ENCODE results near the gene TFAP2C.

The TFAP2C gene

GRCh38 chr20:56628873-56629463, at the start of gene TFAP2C:
Gene TFAP2C (plus strand): TSS chr20:56629306. CDS start chr20:56629545, 239 bp downstream.
- no peak for DNase-seq

GRCh38 chr20:56580226-56580625, 48.9 kb upstream of the TFAP2C start:
- DNase-seq: no peak

- DNase-seq: no peak
Measured at GRCh38 chr20:56581701-56582100, 47.4 kb upstream of the TFAP2C start.

DNA sequence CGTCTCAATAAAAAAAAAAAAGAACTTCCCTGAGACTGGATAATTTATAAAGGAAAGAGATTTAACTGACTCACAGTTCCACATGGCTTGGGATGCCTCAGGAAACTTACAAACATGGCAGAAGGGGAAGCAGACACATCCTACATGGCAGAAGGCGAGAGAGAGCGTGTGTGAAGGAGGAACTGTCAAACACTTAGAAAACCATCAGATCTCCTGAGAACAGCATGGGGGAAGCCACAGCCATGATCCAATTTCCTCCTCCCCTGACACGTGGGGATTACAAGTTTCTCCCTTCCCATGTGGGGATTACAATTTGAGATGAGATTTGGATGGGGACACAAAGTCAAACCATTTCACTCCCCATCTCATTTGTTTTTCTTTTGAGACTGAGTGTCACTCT, 46.6 kb upstream of the TFAP2C start:
- DNase-seq: no peak

DNA sequence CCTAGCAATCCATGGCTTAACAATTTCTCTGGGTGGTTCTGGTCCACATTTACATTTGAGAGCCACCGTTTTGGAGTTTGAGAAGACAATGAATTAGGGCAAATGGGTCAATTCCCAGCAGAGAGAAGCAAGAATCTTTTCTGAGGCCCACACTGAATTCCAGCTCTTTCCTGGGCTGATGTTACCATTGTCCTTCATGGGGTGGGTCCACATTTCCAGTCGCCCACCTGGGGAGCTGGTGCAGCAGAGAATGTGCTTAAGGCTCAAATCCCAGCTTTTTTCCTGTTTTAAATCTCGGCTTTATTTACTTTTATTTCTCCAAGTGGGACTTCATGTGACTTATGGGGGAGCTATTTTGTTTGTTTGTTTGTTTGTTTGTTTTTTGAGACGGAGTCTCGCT, 44.2 kb upstream of the TFAP2C start:
- no peak for DNase-seq

DNA sequence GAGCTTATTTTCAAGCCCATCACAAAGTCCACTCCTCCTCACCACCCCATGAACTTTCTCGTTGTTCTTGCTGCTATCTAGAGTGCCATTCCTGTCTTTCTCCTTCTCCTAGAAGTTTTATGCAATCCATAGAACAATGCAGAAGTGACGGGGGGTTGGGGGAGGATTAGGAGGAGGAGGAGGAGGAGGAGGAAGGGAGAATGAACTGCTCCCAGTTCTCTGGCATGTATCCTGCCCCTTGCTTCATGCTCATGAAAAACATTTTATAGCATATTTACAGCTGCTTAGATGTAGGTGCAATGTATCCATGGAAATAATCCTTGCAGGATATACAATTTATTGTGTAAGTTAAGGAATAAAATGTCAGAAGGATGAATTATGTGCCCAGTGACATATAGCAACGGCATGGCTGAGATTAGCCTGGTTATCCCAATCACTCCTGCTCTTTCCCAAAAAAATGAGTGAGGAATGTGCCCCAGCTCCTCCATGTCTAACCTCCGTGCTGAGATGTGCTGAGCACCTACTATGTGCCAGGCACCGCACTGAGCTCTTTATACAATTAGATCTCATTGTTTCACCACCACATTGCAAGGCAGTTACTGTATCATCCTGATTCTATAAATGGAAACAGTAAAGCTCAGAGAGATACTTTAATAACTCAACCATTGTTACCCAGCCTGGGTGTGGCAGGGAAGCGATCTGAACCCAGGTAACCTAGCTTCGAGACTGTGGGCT, 41.6 kb upstream of the TFAP2C start:
- no peak for DNase-seq

DNA sequence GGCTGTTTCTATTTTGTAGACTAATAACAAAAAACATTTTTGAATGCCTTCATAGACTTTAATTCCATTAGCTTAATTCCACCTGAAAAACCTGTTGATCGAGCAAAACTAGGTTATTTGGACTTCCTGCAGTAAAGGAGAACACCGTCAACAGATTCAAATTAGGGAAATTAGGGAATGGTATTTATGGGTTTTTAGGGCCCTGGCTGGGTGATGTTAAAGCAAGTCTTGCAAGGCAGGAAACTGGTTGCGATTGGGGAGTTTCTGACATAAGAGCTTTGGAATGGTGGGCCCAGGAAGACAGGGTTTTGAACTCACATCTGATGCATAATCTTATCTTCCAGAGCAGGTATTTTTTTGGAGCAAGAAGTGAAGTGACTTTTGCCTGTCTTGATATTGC, 40.1 kb upstream of the TFAP2C start:
- DNase-seq: no peak

DNA sequence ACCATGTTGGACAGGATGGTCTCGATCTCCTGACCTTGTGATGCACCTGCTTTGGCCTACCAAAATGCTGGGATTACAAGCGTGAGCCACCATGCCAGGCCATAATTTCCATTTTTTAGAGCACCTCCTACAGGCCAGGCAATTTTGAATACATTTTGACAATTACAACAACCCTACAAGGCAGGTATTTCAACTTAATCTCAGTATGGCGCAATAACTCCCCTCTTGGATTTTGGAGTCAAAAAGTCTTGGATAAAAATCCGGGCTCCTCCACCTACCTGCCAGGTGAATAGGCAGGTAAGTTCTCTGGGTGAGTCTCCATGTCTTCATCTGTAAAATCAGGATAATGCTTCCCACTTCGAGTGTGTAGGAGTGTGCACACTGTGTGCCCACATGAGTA, 39.5 kb upstream of the TFAP2C start:
- DNase-seq: no peak

DNA sequence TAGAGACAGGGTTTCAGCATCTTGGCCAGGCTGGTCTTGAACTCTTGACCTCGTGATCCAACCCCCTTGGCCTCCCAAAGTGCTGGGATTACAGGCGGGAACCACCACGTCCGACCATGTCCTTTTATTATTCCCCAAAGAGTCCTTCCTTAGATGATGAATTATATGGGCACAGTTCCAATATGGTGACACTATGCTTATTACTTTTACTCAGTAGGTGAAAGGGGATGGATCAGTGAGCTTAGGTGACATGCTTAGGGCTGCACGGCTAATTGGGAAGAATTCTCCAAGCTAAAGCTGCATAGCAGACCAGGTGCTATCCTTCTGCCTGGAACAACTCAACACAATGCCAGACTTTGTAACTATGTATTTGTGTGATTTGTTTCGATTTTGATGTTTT, 38.2 kb upstream of the TFAP2C start:
- DNase-seq: no peak

- DNase-seq: no peak
Measured at GRCh38 chr20:56592211-56592610, 36.9 kb upstream of the TFAP2C start.

DNA sequence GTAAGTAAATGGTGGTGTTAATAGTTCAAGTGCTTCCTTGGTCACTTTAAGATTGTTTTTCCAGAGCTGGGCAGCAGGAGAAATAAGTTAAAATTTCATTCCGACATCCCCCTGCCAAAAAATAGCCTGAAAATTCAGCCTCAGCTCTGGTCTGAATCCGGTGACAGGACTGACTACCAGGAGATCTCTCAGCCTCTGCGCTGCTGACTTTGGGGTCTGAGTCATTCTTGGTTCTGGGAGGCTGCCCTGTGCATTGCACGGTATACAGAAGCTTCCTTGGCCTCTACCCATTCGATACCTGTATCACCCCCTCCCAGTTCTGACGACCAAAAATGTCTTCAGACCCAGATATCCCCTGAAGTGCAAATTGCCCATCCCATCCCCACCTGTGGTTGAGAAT, 36.3 kb upstream of the TFAP2C start:
- DNase-seq: no peak

DNA sequence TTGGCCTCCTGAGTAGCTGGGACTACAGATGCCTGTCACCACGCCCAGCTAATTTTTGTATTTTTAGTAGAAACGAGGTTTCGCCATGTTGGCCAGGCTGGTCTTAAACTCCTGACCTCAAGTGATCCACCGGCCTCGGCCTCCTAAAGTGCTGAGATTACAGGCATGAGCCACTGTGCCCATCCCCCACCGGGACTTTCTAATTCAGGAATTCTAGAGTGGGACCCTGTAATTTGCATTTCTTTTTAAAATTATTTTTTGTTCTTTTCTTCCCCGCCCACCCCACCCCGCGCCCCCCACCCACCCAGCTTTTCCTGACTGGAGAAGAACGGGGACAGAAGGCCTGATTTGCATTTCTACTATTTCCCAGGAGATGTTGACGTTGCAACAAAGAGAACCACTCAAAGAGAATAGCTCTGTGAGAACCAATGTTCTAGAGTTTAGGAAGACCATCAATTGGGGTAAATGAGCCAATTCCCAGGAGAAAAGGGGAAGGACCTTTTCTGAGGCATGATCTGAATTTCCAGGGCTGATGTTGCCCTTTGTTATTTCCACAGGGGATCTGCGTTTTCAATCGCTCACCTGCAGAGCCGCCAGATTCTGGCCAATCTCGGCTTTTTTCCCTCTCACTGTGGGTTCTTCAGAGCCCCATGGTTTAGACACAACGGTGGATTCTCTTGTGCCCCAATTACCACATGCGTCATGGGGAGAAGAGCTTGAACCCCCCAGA, 33.2 kb upstream of the TFAP2C start:
- no peak for DNase-seq

GRCh38 chr20:56601166-56601565, 27.9 kb upstream of the TFAP2C start:
- DNase-seq: no peak

GRCh38 chr20:56604673-56605072, 24.4 kb upstream of the TFAP2C start:
- DNase-seq: no peak

DNA sequence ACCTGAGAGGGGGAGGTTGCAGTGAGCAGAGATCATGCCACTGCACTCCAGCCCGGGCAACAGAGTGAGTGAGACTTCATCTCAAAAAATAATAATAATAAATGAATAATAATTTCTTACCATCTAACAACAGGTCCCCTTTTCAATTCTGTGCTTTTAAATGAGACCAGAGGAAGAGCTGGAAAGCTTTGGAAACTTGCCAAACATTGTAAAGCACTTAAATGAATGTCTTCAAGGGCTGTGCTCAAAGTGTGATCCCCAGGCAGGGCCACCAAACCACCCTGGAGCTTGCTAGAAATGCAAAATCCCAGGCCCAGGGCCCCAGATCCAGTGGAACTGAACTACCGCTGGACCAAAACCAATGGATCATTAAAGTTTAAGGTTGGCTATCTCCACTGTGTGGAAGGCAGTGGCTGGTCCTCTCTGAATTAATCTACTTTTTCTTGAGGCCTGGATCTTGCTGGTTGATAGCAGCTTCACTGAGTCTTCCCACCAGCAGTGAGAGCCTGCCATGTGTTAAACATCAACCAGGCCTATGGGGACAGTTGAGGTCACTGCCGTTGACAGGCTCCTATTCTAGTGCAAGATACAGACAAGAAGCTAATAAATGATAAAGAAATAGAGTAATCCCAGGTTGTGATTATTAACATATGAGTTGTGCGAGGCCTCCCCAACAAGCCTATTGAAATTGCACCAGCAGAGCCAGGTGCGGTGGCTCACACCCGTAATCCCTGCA, 23.7 kb upstream of the TFAP2C start:
- DNase-seq: no peak

DNA sequence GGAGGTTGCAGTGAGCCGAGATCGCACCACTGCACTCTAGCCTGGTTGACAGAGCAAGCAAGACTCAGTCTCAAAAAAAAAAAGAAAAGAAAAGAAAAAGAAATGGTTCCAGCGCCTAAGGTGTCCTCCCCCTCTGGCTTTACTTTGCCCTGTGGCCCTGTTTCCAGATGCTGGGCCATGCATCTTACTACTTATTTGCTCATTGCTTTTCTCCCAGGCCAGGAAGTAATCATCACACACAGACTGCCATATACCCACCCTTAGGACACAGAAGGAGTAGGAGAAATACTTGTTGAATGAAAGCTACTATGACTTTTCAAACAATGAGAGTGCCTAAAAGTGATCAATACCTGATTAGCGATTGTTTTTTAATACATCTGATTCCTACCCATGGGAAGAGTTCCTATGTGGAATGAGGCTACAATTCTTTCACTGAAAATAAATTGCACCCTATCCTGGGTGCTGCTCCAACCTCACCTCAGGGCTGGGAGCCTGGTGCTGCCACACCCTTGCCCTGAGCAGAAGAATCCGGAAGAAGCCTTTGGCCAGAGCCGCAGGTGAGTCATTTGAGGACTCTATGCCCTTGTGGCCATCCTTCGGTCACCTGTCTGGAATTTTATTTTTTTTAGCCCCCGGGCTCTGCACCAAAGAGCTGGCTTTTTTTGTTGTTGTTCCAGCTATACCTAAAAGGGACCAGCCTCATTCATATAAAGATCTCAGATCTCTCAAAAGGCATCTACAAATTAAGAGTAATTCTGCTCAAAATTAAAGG, 22.7 kb upstream of the TFAP2C start:
- DNase-seq: no peak

- DNase-seq: no peak
Measured at GRCh38 chr20:56607061-56607704, 21.9 kb upstream of the TFAP2C start.

- no peak for DNase-seq
Measured at GRCh38 chr20:56608376-56608775, 20.7 kb upstream of the TFAP2C start.

- no peak for DNase-seq
Measured at GRCh38 chr20:56609321-56609720, 19.8 kb upstream of the TFAP2C start.

DNA sequence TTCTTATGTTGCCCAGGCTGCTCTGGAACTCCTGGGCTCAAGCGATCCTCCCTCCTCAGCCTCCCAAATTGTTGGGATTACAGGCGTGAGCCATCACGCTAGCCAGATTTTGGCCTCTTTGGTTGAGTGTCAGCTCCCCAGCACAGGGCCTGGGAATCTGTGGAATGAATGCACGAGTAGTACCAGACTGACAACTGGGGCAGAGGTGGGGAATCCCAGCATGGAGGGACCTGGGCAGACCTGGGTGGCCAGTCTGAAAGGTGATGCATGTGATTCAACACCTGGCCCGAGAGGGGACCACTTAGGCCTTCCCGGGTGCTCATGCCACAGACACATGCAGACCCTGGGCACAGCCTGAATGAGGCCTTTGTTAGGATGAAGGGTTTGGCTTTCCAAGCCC, 19.0 kb upstream of the TFAP2C start:
- DNase-seq: no peak

DNA sequence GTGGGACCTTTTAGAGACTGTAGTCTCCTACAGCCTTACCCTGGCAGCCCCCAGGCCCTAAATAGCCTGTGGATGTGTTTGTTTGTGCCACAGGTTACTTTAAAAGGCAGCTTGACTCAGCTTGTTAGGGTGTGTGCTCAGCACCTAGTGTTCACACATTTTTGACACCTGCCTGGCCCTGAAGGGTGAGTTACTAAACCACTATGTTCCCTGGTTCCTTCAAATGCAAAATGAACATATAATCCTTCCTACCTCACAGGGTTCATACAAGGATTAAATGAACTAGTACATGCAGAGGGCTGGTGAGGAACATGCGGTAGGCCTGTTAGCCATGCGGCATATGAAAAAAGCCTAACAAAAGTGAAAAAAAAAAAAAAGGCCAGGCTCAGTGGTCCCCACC, 14.9 kb upstream of the TFAP2C start:
- DNase-seq: no peak

DNA sequence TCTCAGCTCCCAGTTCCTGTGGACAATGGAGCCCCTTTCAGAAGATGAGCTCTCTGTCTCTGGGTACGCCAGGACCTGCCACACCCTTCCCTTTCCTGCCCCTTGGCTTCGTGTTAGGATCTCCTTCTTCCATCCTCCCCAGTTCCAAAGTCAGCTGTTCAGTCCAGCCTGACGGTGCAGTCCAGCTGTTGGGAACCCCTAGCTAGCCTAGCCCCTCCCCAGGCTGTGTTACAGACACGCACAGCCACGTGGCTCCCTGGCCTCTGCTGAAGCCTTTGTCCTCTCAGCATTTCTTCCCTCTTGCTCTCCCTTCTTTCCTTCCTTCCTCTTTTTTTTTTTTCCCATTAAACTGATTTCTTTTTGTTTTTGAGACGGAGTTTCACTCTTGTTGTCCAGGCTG, 12.4 kb upstream of the TFAP2C start:
- no peak for DNase-seq

Measured in cerebellar nuclear complex (tissue), 1 donor.